Gastrocnemius medialis (tissue), 4 donors: ENCODE data around the gene AVEN. TPM values are rescaled to one million over a fixed set of nuclear protein-coding genes. Genes with fewer than 3 reads are reported as not detected.

Experiments used
- ATAC-seq, 2 donors: fragments of 150-250 bp; one replicate each; pipeline ENCODE4 v1.9.1; 2016
- DNase-seq, 2 donors: peaks; one replicate each; pipeline ENCODE4 v3.0.0-alpha.2; 2019
- H3K27ac ChIP-seq, 4 donors: fragments of 200-600 bp; sonication (generic); 1 replicate in 1 of 4; 2 replicates in 3 of 4; pipeline ENCODE4 v1.5.1; 2016 to 2018; ENCODE audit warnings: mild to moderate bottlenecking in 2 of 4, moderate library complexity in 1 of 4
- H3K27me3 ChIP-seq, 3 donors: fragments of 200-600 bp; sonication (generic) in 2 of 3; 1 replicate in 1 of 3; 2 replicates in 2 of 3; pipeline versions ENCODE4 v1.5.1 to v1.6.0; 2016 to 2019; ENCODE audit warnings: mild to moderate bottlenecking in 1 of 3, moderate library complexity in 1 of 3
- H3K36me3 ChIP-seq, 2 donors: fragments of 200-600 bp; sonication (generic) in 1 of 2; one replicate each; pipeline ENCODE4 v1.5.1; 2017 to 2018
- H3K4me1 ChIP-seq, 2 donors: fragments of 200-600 bp; sonication (generic) in 1 of 2; one replicate each; pipeline ENCODE4 v1.5.1; 2016 to 2017; ENCODE audit warnings: mild to moderate bottlenecking in 2 of 2
- H3K4me3 ChIP-seq, 4 donors: fragments of 200-600 bp; sonication (generic) in 3 of 4; 1 replicate in 1 of 4; 2 replicates in 3 of 4; pipeline ENCODE4 v1.5.1; 2016 to 2019; ENCODE audit warnings: mild to moderate bottlenecking in 2 of 4
- H3K9me3 ChIP-seq, 3 donors: fragments of 200-600 bp; sonication (generic) in 2 of 3; 1 replicate in 1 of 3; 2 replicates in 2 of 3; pipeline ENCODE4 v1.5.1; 2016 to 2019
- POLR2A ChIP-seq, 2 donors: fragments of 450-650 bp; IDR thresholded peaks; one replicate each; pipeline ENCODE4 v1.6.1; 2017; ENCODE audit warnings: antibody characterized with exemption in 2 of 2, mild to moderate bottlenecking in 2 of 2, moderate library complexity in 2 of 2
- in situ Hi-C, 4 donors: fragments of 200-750 bp; cut with MboI; loops; one replicate each; pipeline versions ENCODE4 v1.15.0 to v1.8.0; 2017; ENCODE audit warnings: low sequenced_read_pairs in 4 of 4
- intact Hi-C: fragments of 100-400 bp; cut with DNase I; formaldehyde crosslinking; loops from one replicate; pipeline ENCODE4 v1.15.1; 2023; ENCODE audit warnings: low total_unique reads
- total RNA-seq, 4 donors: library from RNA; depleted of rRNA; stranded (reverse); fragments of >200 nt; gene quantifications; one replicate each; pipeline versions ENCODE4 v1.1.0 to v1.2.3, GENCODE V29; 2016
- TF ChIP-seq, protein P1 (sequence below), 5 experiments: fragments of 450-650 bp in 3 of 5; fragments of 200-600 bp in 2 of 5; sonication (generic) in 2 of 5; IDR thresholded peaks in 4 of 5; conservative IDR thresholded peaks in 1 of 5; 1 replicate in 4 of 5; 2 replicates in 1 of 5; pipeline ENCODE4 v1.5.1; 2016 to 2019; ENCODE audit warnings: antibody characterized with exemption in 5 of 5, mild to moderate bottlenecking in 3 of 5, moderate library complexity in 3 of 5

The AVEN gene
- total RNA-seq, 4 donors from 2014 or later, result 17.4 to 36.2 (median 21.5) TPM

- Histone ChIP-seq H3K36me3 (no peaks in the 10 kb centered on the region), H3K27me3 (no peaks in the 10 kb centered on the region), H3K4me1 (no peaks in the 10 kb centered on the region), H3K9me3 (no peaks in the 10 kb centered on the region), H3K27ac (no peak overlapping the region), H3K4me3 (no peak overlapping the region)
- intact Hi-C loops (no loop called here), in situ Hi-C loops (no loop called here)
- TF ChIP-seq POLR2A (IDR thresholded peaks at IDR 0.05), result no peak
- TF ChIP-seq, protein P1, sequence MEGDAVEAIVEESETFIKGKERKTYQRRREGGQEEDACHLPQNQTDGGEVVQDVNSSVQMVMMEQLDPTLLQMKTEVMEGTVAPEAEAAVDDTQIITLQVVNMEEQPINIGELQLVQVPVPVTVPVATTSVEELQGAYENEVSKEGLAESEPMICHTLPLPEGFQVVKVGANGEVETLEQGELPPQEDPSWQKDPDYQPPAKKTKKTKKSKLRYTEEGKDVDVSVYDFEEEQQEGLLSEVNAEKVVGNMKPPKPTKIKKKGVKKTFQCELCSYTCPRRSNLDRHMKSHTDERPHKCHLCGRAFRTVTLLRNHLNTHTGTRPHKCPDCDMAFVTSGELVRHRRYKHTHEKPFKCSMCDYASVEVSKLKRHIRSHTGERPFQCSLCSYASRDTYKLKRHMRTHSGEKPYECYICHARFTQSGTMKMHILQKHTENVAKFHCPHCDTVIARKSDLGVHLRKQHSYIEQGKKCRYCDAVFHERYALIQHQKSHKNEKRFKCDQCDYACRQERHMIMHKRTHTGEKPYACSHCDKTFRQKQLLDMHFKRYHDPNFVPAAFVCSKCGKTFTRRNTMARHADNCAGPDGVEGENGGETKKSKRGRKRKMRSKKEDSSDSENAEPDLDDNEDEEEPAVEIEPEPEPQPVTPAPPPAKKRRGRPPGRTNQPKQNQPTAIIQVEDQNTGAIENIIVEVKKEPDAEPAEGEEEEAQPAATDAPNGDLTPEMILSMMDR (IDR thresholded peaks at IDR 0.05 in 4 of 5, conservative IDR thresholded peaks at IDR 0.05 in 1 of 5), result no peak
- no peak for ATAC-seq
- no peak for DNase-seq
These were observed 63.9 kb downstream of the AVEN start for GRCh38 chr15:33975022-33975565.

DNA sequence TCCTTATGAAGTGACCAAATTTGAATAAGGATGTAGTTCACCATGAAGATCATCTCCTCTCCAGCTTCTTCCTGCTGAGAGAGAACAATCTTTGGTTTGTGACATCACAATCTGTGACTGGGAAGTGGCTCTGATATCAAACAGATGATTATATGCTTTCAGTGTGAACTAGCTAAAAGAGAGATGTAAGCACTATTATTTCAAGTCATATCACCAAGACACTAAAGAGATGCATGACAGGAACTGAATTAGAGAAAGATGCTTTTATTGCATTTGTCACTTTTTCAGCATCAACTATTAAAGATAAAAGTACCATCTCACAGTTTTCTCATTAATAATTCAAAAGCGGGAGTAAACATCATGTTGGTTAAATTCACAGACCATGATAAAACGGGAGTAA lies 67.2 kb downstream of the AVEN start:
- Histone ChIP-seq H3K27ac (no peak overlapping the region), H3K4me3 (no peak overlapping the region), H3K9me3 (no peaks in the 10 kb centered on the region), H3K4me1 (peaks cover 5 to 16% of the 10 kb centered on the region in 2 donors), H3K27me3 (no peaks in the 10 kb centered on the region), H3K36me3 (no peaks in the 10 kb centered on the region)
- no peak for DNase-seq
- in situ Hi-C loops, result no loop called here
- ATAC-seq, result no peak
- TF ChIP-seq, protein P1 (IDR thresholded peaks at IDR 0.05 in 4 of 5, conservative IDR thresholded peaks at IDR 0.05 in 1 of 5), result no peak
- TF ChIP-seq POLR2A (IDR thresholded peaks at IDR 0.05), result no peak
- intact Hi-C loops, result no loop called here

DNA sequence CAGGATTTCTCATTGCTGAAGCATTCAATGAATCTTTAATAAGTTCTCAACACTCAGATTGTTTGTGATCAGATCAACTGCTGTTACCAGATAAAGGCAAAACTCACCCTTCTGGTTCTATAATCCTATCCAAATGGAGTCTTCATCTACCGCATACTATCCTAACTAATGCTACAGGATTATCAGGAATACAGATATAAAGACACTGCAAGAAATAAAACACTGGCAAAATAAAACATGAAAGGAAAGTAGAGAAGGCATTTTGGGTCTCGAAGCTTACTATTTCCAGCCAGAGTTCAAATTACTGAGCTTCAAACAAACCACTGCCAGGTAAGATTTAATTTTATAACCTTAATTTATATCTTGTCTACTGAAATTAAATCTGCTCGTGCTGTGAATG lies 70.2 kb downstream of the AVEN start:
- DNase-seq, result no peak
- intact Hi-C loops, result loop anchor here (10.0 kb wide), 1 partner anchor 234 kb away; no protein-coding TSS in a partner anchor
- Histone ChIP-seq H3K36me3 (no peaks in the 10 kb centered on the region), H3K9me3 (no peaks in the 10 kb centered on the region), H3K27me3 (no peaks in the 10 kb centered on the region), H3K4me1 (peaks cover 15 to 16% of the 10 kb centered on the region in 2 donors), H3K27ac (no peak overlapping the region), H3K4me3 (no peak overlapping the region)
- ATAC-seq, result no peak
- in situ Hi-C loops, result no loop called here
- TF ChIP-seq POLR2A (IDR thresholded peaks at IDR 0.05), result no peak

- no peaks in the 10 kb centered on the region for H3K27me3 ChIP-seq
- TF ChIP-seq, protein P1 (IDR thresholded peaks at IDR 0.05 in 4 of 5, conservative IDR thresholded peaks at IDR 0.05 in 1 of 5), result no peak
- H3K9me3 ChIP-seq, result no peaks in the 10 kb centered on the region
- H3K4me3 ChIP-seq, result no peak within 1 kb of the TSS
- no peaks in the 10 kb centered on the region for H3K36me3 ChIP-seq
- H3K27ac ChIP-seq, result no peak within 1 kb of the TSS
- in situ Hi-C loops (no loop called here), intact Hi-C loops (loop anchor here (10.0 kb wide), 1 partner anchor 233 kb away; no protein-coding TSS in a partner anchor)
- H3K4me1 ChIP-seq, result peaks cover 15 to 16% of the 10 kb centered on the region in 2 donors
- ATAC-seq, result no peak
- DNase-seq, result no peak
These were observed 70.8 kb downstream of the AVEN start, which contains the start of gene CHRM5 for GRCh38 chr15:33968224-33968623. Gene CHRM5 (plus strand): TSS chr15:33968497. CDS start chr15:34062718, 94,221 bp downstream.

DNA sequence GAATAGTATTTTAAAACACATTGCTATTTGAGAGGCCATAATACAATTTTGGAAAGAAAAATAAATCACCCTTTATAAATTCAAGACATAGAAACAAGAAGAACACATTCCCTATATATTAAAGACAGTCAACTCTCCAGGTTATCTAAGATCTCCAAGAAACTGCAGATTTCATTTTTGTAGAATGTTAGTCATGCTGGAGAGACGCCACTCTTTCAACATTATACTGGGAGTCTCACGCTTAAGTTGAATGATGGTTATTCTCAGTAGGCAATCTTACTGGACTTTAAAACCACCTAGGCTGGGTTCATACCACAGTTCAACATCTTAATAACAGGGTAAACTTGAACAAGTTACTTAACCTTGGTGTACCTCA lies 74.4 kb downstream of the AVEN start:
- Histone ChIP-seq H3K4me3 (no peak overlapping the region), H3K4me1 (peaks cover 15 to 16% of the 10 kb centered on the region in 2 donors), H3K27ac (no peak overlapping the region), H3K27me3 (no peaks in the 10 kb centered on the region), H3K36me3 (no peaks in the 10 kb centered on the region), H3K9me3 (no peaks in the 10 kb centered on the region)
- intact Hi-C loops (loop anchor here (10.0 kb wide), 1 partner anchor 230 kb away; no protein-coding TSS in a partner anchor), in situ Hi-C loops (no loop called here)
- no peak for ATAC-seq
- TF ChIP-seq, protein P1 (IDR thresholded peaks at IDR 0.05 in 4 of 5, conservative IDR thresholded peaks at IDR 0.05 in 1 of 5), result no peak
- TF ChIP-seq POLR2A (IDR thresholded peaks at IDR 0.05), result no peak
- no peak for DNase-seq
